Measurements from ENCODE around the gene ZSWIM8.
"Not testable (repeated sequence)": the region's sequence is repeated elsewhere in the genome, so short reads cannot be mapped to it uniquely, and the experiment has no call there.

Gene ZSWIM8

DNA sequence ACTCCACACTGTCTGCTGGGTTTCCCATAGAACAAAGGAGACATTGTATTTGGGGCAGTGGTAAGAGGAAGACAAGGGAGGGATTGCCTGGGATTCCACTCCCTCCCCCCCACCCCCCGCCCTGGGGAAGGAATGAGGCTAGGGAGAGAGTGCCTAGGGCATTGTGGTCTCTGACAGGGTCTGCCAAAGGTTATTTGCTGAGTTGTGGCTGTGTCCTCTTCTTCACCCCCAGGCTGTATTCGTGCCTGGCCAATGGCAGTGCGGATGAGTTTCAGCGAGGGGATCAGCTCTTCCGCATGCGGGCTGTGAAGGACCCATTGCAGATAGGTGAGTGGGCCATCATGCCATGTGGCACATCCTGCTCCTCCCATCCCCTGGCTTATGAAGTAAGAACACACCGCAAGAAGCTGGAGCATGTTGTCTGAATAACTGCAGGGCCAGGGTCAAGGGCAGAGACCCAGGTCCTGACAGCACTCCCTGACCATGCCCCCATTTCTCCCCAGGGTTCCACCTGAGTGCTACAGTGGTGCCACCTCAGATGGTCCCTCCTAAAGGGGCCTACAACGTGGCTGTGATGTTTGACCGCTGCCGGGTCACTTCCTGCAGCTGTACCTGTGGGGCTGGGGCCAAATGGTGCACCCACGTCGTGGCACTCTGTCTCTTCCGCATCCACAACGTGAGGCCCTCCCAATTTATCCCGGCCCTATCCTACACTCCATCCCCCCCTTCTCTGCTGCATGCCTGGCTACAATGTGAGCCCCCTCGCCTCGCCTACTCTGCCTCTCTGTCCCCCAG, 3.7 kb downstream of the ZSWIM8 start:
- no peaks in the 10 kb centered on the region for H3K9me3 Mint-ChIP-seq
- H3K36me3 Mint-ChIP-seq (ENCODE audit: low read depth) = peaks cover 29% of the 10 kb centered on the region
- TF ChIP-seq, protein P1, sequence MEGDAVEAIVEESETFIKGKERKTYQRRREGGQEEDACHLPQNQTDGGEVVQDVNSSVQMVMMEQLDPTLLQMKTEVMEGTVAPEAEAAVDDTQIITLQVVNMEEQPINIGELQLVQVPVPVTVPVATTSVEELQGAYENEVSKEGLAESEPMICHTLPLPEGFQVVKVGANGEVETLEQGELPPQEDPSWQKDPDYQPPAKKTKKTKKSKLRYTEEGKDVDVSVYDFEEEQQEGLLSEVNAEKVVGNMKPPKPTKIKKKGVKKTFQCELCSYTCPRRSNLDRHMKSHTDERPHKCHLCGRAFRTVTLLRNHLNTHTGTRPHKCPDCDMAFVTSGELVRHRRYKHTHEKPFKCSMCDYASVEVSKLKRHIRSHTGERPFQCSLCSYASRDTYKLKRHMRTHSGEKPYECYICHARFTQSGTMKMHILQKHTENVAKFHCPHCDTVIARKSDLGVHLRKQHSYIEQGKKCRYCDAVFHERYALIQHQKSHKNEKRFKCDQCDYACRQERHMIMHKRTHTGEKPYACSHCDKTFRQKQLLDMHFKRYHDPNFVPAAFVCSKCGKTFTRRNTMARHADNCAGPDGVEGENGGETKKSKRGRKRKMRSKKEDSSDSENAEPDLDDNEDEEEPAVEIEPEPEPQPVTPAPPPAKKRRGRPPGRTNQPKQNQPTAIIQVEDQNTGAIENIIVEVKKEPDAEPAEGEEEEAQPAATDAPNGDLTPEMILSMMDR (IDR thresholded peaks at IDR 0.05; ENCODE audit: unreplicated experiment in 3 of 3) = no peak
- peak overlapping the region; percentile 33 to 51 (median 42) for H3K4me3 Mint-ChIP-seq
- H3K27ac Mint-ChIP-seq = no peak overlapping the region
- H3K27me3 Mint-ChIP-seq (ENCODE audit: low read depth) = no peaks in the 10 kb centered on the region
- peaks cover 16% of the 10 kb centered on the region for H3K4me1 Mint-ChIP-seq

DNA sequence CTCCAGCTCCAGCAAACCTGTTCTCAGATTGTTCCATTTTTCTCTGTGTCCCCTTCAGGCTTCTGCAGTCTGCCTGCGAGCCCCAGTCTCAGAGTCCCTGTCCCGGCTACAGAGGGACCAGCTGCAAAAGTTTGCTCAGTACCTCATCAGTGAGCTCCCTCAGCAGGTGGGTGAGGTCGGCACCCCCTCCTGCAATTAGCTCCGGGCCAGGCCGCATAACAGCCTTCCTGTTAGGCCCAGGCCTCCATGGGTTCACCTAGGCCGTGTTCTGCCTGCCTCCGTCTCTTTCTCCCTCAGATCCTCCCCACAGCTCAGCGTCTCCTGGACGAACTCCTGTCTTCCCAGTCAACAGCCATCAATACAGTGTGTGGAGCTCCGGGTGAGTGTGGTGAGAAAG, 4.3 kb downstream of the ZSWIM8 start:
- Mint-ChIP-seq H3K9me3 (no peaks in the 10 kb centered on the region), H3K4me3 (peak overlapping the region; percentile 33 to 51 (median 42)), H3K27ac (no peak overlapping the region), H3K27me3 (ENCODE audit: low read depth) (no peaks in the 10 kb centered on the region), H3K36me3 (ENCODE audit: low read depth) (peaks cover 35% of the 10 kb centered on the region), H3K4me1 (peaks cover 16% of the 10 kb centered on the region)
- TF ChIP-seq, protein P1 (IDR thresholded peaks at IDR 0.05; ENCODE audit: unreplicated experiment in 3 of 3) = no peak

DNA sequence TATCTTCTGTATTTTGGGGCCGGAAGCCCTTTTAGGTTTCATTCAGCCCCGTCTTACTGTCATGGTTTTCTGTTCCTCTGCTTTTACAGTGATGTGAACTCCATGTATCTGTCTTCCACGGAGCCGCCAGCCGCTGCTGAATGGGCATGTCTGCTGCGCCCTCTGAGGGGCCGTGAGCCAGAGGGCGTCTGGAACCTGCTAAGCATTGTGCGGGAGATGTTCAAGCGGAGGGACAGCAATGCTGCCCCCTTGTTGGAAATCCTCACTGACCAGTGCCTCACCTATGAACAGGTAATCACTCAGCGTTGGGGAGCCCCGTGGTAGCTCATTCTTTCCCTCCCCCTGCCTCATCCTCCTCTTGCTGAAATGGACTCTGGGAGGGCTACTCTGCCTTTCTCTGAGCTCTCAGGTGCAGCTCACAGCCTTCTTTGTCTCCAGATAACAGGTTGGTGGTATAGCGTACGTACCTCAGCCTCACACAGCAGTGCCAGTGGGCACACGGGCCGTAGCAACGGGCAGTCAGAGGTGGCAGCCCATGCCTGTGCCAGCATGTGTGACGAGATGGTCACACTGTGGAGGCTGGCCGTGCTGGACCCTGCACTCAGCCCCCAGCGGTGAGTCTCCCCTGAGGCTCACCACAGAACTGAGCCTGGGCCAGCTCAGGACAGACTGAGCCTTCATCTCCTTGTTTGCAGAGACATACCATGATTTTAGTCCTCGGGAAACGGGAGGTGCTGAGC, 5.7 kb downstream of the ZSWIM8 start:
- Mint-ChIP-seq H3K4me3 (no peak overlapping the region), H3K27me3 (ENCODE audit: low read depth) (no peaks in the 10 kb centered on the region), H3K4me1 (peaks cover 7% of the 10 kb centered on the region), H3K36me3 (ENCODE audit: low read depth) (peaks cover 46% of the 10 kb centered on the region), H3K27ac (no peak overlapping the region), H3K9me3 (no peaks in the 10 kb centered on the region)
- TF ChIP-seq, protein P1 (IDR thresholded peaks at IDR 0.05; ENCODE audit: unreplicated experiment in 3 of 3) = no peak

DNA sequence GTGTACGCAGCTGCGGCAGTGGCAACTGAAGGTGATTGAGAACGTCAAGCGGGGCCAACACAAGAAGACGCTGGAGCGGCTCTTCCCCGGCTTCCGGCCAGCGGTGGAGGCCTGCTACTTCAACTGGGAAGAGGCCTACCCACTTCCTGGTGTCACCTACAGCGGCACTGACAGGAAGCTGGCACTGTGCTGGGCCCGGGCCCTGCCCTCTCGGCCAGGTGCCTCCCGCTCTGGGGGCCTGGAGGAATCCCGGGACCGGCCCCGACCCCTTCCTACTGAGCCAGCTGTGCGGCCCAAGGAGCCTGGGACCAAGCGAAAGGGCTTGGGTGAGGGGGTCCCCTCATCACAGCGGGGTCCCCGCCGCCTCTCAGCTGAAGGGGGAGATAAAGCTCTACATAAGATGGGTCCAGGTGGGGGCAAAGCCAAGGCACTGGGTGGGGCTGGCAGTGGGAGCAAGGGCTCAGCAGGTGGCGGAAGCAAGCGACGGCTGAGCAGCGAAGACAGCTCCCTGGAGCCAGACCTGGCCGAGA, 6.5 kb downstream of the ZSWIM8 start:
- Mint-ChIP-seq H3K36me3 (ENCODE audit: low read depth) (peaks cover 52% of the 10 kb centered on the region), H3K9me3 (no peaks in the 10 kb centered on the region), H3K4me3 (no peak overlapping the region), H3K4me1 (no peaks in the 10 kb centered on the region), H3K27ac (no peak overlapping the region), H3K27me3 (ENCODE audit: low read depth) (no peaks in the 10 kb centered on the region)
- TF ChIP-seq, protein P1 (IDR thresholded peaks at IDR 0.05; ENCODE audit: unreplicated experiment in 3 of 3) = no peak

DNA sequence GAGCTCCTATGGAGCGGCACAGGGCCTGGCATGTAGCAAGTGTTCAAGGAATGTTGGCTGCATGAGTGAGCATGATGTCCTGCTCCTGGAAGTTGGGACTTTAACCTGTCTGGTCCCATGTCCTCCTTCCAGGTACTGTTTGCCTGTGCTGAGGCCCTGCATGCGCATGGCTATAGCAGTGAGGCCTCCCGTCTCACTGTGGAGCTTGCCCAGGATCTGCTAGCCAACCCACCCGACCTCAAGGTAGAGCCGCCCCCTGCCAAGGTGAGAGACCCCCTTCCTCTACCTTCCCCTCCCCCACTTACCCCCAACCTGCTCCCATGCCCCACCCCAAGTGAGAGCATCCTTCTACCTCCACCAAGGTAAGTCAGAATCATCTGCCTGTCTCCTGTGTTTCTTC, 8.1 kb downstream of the ZSWIM8 start:
- no peak overlapping the region for H3K27ac Mint-ChIP-seq

DNA sequence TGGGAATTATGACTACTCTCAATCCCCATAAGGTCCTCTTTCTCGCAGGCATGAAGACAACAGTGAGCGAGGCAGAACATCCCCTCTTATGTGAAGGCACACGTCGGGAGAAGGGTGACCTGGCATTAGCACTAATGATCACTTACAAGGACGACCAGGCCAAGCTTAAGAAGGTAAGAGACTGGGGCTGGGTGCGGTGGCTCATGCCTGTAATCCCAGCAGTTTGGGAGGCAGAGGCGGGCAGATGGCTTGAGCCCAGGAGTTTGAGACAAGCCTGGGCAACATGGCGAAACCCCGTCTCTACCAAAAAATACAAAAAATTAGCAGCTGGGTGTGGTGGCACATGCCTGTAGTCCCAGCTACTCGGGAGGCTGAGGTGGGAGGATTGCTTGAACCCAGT, 10.1 kb downstream of the ZSWIM8 start:
- not testable (repeated sequence) for H3K4me1 Mint-ChIP-seq; H3K27me3 Mint-ChIP-seq (ENCODE audit: low read depth); H3K27ac Mint-ChIP-seq; H3K9me3 Mint-ChIP-seq; H3K4me3 Mint-ChIP-seq
- peaks cover 61% of the 10 kb centered on the region for H3K36me3 Mint-ChIP-seq (ENCODE audit: low read depth)

More for the DNA sequence above, 8.1 kb downstream of the ZSWIM8 start:
- TF ChIP-seq, protein P1 (IDR thresholded peaks at IDR 0.05; ENCODE audit: unreplicated experiment in 3 of 3) = no peak
- H3K9me3 Mint-ChIP-seq = no peaks in the 10 kb centered on the region
- H3K4me1 Mint-ChIP-seq = no peaks in the 10 kb centered on the region
- H3K27me3 Mint-ChIP-seq (ENCODE audit: low read depth) = no peaks in the 10 kb centered on the region
- H3K4me3 Mint-ChIP-seq = no peak overlapping the region
- peaks cover 60% of the 10 kb centered on the region for H3K36me3 Mint-ChIP-seq (ENCODE audit: low read depth)

GRCh38 chr10:73796035-73796434, 10.6 kb downstream of the ZSWIM8 start:
- H3K4me1 Mint-ChIP-seq; H3K27me3 Mint-ChIP-seq (ENCODE audit: low read depth); H3K9me3 Mint-ChIP-seq; H3K4me3 Mint-ChIP-seq; H3K27ac Mint-ChIP-seq: not testable (repeated sequence)
- H3K36me3 Mint-ChIP-seq (ENCODE audit: low read depth) = peaks cover 58% of the 10 kb centered on the region
